ENCODE data around the gene DPH3. TPM values are rescaled to one million over a fixed set of nuclear protein-coding genes. Genes with fewer than 3 reads are reported as not detected.

Gene DPH3
- total and polyA plus RNA-seq, 2 experiments from 2014 or later: 7.9 to 30.0 TPM

GRCh38 chr3:16239086-16239770, 25.5 kb downstream of the DPH3 start:
- Histone ChIP-seq H3K4me1 (ENCODE audit: low read depth) (peaks cover 7% of the 10 kb centered on the region), H3K27me3 (no peaks in the 10 kb centered on the region), H3K4me3 (no peak overlapping the region), H3K9me3 (ENCODE audit: low read depth) (no peaks in the 10 kb centered on the region), H3K36me3 (no peaks in the 10 kb centered on the region), H3K27ac (no peak overlapping the region)
- peak in 1 of 2 donors; percentile 36 for DNase-seq (ENCODE audit: low read depth in 1 of 2, low spot score in 1 of 2)
- no peak for TF ChIP-seq CTCF (IDR thresholded peaks at IDR 0.05; ENCODE audit: low read depth, low read length)

- Histone ChIP-seq H3K27ac (no peak overlapping the region), H3K27me3 (no peaks in the 10 kb centered on the region), H3K9me3 (ENCODE audit: low read depth) (no peaks in the 10 kb centered on the region), H3K4me3 (no peak overlapping the region), H3K36me3 (no peaks in the 10 kb centered on the region), H3K4me1 (ENCODE audit: low read depth) (no peaks in the 10 kb centered on the region)
- no peak for TF ChIP-seq CTCF (IDR thresholded peaks at IDR 0.05; ENCODE audit: low read depth, low read length)
- DNase-seq (ENCODE audit: low read depth in 1 of 2, low spot score in 1 of 2): peak in 1 of 2 donors; percentile 78
Observed at GRCh38 chr3:16236856-16237393, 27.8 kb downstream of the DPH3 start.

GRCh38 chr3:16236030-16236639, 28.6 kb downstream of the DPH3 start:
- no peaks in the 10 kb centered on the region for H3K27me3 ChIP-seq
- H3K4me1 ChIP-seq (ENCODE audit: low read depth): no peaks in the 10 kb centered on the region
- H3K27ac ChIP-seq: no peak overlapping the region
- no peaks in the 10 kb centered on the region for H3K9me3 ChIP-seq (ENCODE audit: low read depth)
- no peak for DNase-seq (ENCODE audit: low read depth in 1 of 2, low spot score in 1 of 2)
- H3K4me3 ChIP-seq: no peak overlapping the region
- no peaks in the 10 kb centered on the region for H3K36me3 ChIP-seq
- TF ChIP-seq CTCF (IDR thresholded peaks at IDR 0.05; ENCODE audit: low read depth, low read length): no peak

GRCh38 chr3:16234281-16234680, 30.5 kb downstream of the DPH3 start:
- Histone ChIP-seq H3K9me3 (ENCODE audit: low read depth) (no peaks in the 10 kb centered on the region), H3K27me3 (no peaks in the 10 kb centered on the region), H3K27ac (no peak overlapping the region), H3K4me1 (ENCODE audit: low read depth) (no peaks in the 10 kb centered on the region), H3K4me3 (no peak overlapping the region), H3K36me3 (no peaks in the 10 kb centered on the region)
- DNase-seq (ENCODE audit: low read depth in 1 of 2, low spot score in 1 of 2): no peak
- no peak for TF ChIP-seq CTCF (IDR thresholded peaks at IDR 0.05; ENCODE audit: low read depth, low read length)

GRCh38 chr3:16233806-16234205, 30.9 kb downstream of the DPH3 start:
- TF ChIP-seq CTCF (IDR thresholded peaks at IDR 0.05; ENCODE audit: low read depth, low read length): no peak
- Histone ChIP-seq H3K36me3 (no peaks in the 10 kb centered on the region), H3K27ac (no peak overlapping the region), H3K27me3 (no peaks in the 10 kb centered on the region), H3K4me3 (no peak overlapping the region), H3K9me3 (ENCODE audit: low read depth) (no peaks in the 10 kb centered on the region), H3K4me1 (ENCODE audit: low read depth) (no peaks in the 10 kb centered on the region)
- DNase-seq (ENCODE audit: low read depth in 1 of 2, low spot score in 1 of 2): no peak

Measured in cardiac muscle cell (in vitro differentiated cells and primary cell).